RKO (cell line): ENCODE measurements around the gene KCTD1.

Experiments
- DNase-seq: peaks from one replicate; pipeline ENCODE4 v3.0.0-alpha.2; 2016; ENCODE audit warnings: low spot score

KCTD1 gene

GRCh38 chr18:26548415-26549262, at the start of gene KCTD1:
Gene KCTD1, minus strand, starts transcription at chr18:26548553. Its CDS starts 17 bp downstream, at chr18:26548536.
- DNase-seq = peak; percentile 92

GRCh38 chr18:26593365-26594320, 45.3 kb upstream of the KCTD1 start:
- no peak for DNase-seq

GRCh38 chr18:26584745-26585144, 36.4 kb upstream of the KCTD1 start:
- no peak for DNase-seq

- no peak for DNase-seq
These were observed 31.7 kb upstream of the KCTD1 start for GRCh38 chr18:26579941-26580618.

- no peak for DNase-seq
These were observed 27.5 kb upstream of the KCTD1 start for GRCh38 chr18:26575865-26576217.

GRCh38 chr18:26574958-26575864, 26.9 kb upstream of the KCTD1 start:
- DNase-seq = no peak

- DNase-seq = no peak
These were observed 20.7 kb upstream of the KCTD1 start for GRCh38 chr18:26568926-26569665.

GRCh38 chr18:26568513-26568912, 20.2 kb upstream of the KCTD1 start:
- DNase-seq = no peak

GRCh38 chr18:26566874-26567555, 18.7 kb upstream of the KCTD1 start:
- no peak for DNase-seq

- DNase-seq = no peak
These were observed 17.2 kb upstream of the KCTD1 start for GRCh38 chr18:26565514-26565913.

GRCh38 chr18:26563024-26563423, 14.7 kb upstream of the KCTD1 start:
- DNase-seq = no peak

- no peak for DNase-seq
These were observed 14.2 kb upstream of the KCTD1 start for GRCh38 chr18:26562568-26562967.

GRCh38 chr18:26561769-26562168, 13.4 kb upstream of the KCTD1 start:
- DNase-seq = no peak

GRCh38 chr18:26556573-26556972, 8.2 kb upstream of the KCTD1 start:
- DNase-seq = no peak

- DNase-seq = no peak
These were observed 7.6 kb upstream of the KCTD1 start for GRCh38 chr18:26555804-26556553.

- DNase-seq = no peak
These were observed 5.6 kb upstream of the KCTD1 start for GRCh38 chr18:26553943-26554342.

- no peak for DNase-seq
These were observed 3.3 kb upstream of the KCTD1 start for GRCh38 chr18:26551695-26552081.

GRCh38 chr18:26550998-26551694, 2.8 kb upstream of the KCTD1 start:
- no peak for DNase-seq
